ENCODE results near the gene RAB35. TPM values are rescaled to one million over a fixed set of nuclear protein-coding genes. Genes with fewer than 3 reads are reported as not detected.
A peak's percentile ranks its signal among the peaks of the same experiment; 100 is the strongest.

The RAB35 gene
- total RNA-seq, 1 experiment from 2014 or later: 57.1 TPM

DNA sequence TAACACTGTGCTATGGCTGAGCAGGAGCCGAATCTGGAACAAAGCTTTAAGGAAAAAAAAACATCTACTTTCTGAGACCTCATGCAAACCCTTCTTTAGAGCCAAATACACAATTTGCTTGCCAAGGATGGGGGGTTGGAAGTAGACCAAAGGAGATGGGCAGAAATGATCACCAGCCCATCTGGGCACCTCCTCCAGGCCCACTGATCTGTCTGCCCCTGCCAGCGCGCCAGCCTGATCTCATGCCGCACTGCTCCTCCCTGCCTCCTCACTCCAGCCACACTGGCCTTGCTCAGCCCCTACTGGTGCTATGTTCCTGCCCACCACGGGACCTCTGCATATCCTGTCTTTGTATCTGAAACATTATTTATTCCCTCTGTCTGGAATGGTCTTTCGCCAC lies 24.8 kb upstream of the RAB35 start:
- intact Hi-C loops (cut with micrococcal nuclease): no loop called here
- BruUV-seq (replicated peaks): TSS peak; percentile 9
- RAD21 ChIA-PET (ENCODE audit: low non-redundant PET in 1 of 2, low total read pairs in 2 of 2, uncharacterized antibody in 2 of 2, unreplicated experiment in 2 of 2): no interaction called here

DNA sequence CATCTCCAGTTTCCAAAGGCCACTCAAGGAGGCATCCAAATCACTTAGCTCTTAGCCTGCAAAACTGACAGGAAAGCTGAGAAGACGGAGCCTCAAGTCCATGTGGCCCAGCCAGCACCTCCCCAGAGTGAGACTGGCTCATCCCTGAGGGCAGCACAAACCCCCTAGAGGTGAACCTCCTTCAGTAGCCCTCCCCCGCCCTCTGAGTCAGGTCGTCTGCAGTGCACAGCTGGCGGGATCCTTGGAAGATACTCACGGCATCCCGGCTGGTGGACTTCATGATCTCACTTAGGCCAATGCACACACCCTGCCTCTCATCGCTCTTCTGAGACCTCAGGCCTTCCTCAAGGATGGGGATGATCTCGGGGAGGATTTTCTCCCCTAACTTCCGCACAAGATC lies 24.1 kb upstream of the RAB35 start:
- Histone ChIP-seq H3K27ac (ENCODE audit: low read depth, low read length) (no peak overlapping the region), H4K20me1 (ENCODE audit: insufficient read depth) (no peaks in the 10 kb centered on the region), H3K79me2 (ENCODE audit: insufficient read depth, low read length) (peaks cover 4% of the 10 kb centered on the region; the same call in 1 of the 2 replicates), H3K36me3 (ENCODE audit: control insufficient read depth in 1 of 2, insufficient read depth in 2 of 2, low read length in 2 of 2) (peaks cover 67 to 81% of the 10 kb centered on the region in 2 experiments), H3K9me2 (ENCODE audit: insufficient read depth) (no peaks in the 10 kb centered on the region), H3K27me3 (ENCODE audit: insufficient read depth, low read length) (no peaks in the 10 kb centered on the region), H3K4me1 (ENCODE audit: control insufficient read depth in 1 of 2, insufficient read depth in 2 of 2, low read length in 2 of 2) (no peaks in the 10 kb centered on the region), H3K4me2 (ENCODE audit: low read length) (no peak overlapping the region), H3K9ac (ENCODE audit: low read length) (no peak overlapping the region), H3K4me3 (replicated peaks in 1 of 2; ENCODE audit: low read depth in 1 of 2, low read length in 2 of 2) (no peak overlapping the region), H2AFZ (ENCODE audit: low read depth, low read length, poor library complexity, severe bottlenecking) (no peak overlapping the region), H3K9me3 (ENCODE audit: control insufficient read depth in 1 of 2, insufficient read depth in 1 of 2, low read depth in 1 of 2, low read length in 2 of 2) (no peaks in the 10 kb centered on the region)
- no peak for ATAC-seq
- RAD21 ChIA-PET (ENCODE audit: low non-redundant PET in 1 of 2, low total read pairs in 2 of 2, uncharacterized antibody in 2 of 2, unreplicated experiment in 2 of 2): no interaction called here
- POLR2A ChIA-PET: no interaction called here
- intact Hi-C loops (cut with micrococcal nuclease): no loop called here
- CTCF ChIA-PET: no interaction called here
- no peak for DNase-seq (ENCODE audit: low read depth, low spot score)
- no TSS peak for BruUV-seq (replicated peaks)
- TF ChIP-seq CBX3 (IDR thresholded peaks at IDR 0.05; ENCODE audit: low read depth) (no peak), EZH2phosphoT487 (IDR thresholded peaks at IDR 0.05; ENCODE audit: borderline replicate concordance) (no peak), POLR2AphosphoS5 (IDR thresholded peaks at IDR 0.05; ENCODE audit: low read depth, low read length) (no peak), SRF (IDR thresholded peaks at IDR 0.05; ENCODE audit: low read depth) (no peak), YY1 (IDR thresholded peaks at IDR 0.05; ENCODE audit: extremely low read depth, insufficient replicate concordance, low read depth, low read length) (no peak), FOSL1 (IDR thresholded peaks at IDR 0.05; ENCODE audit: low read depth) (no peak), CEBPB (IDR thresholded peaks at IDR 0.05; ENCODE audit: low read depth) (no peak), TCF7L2 (IDR thresholded peaks at IDR 0.05; ENCODE audit: borderline replicate concordance, extremely low read depth, insufficient read depth, insufficient read length) (no peak)
- TF ChIP-seq, protein P1, sequence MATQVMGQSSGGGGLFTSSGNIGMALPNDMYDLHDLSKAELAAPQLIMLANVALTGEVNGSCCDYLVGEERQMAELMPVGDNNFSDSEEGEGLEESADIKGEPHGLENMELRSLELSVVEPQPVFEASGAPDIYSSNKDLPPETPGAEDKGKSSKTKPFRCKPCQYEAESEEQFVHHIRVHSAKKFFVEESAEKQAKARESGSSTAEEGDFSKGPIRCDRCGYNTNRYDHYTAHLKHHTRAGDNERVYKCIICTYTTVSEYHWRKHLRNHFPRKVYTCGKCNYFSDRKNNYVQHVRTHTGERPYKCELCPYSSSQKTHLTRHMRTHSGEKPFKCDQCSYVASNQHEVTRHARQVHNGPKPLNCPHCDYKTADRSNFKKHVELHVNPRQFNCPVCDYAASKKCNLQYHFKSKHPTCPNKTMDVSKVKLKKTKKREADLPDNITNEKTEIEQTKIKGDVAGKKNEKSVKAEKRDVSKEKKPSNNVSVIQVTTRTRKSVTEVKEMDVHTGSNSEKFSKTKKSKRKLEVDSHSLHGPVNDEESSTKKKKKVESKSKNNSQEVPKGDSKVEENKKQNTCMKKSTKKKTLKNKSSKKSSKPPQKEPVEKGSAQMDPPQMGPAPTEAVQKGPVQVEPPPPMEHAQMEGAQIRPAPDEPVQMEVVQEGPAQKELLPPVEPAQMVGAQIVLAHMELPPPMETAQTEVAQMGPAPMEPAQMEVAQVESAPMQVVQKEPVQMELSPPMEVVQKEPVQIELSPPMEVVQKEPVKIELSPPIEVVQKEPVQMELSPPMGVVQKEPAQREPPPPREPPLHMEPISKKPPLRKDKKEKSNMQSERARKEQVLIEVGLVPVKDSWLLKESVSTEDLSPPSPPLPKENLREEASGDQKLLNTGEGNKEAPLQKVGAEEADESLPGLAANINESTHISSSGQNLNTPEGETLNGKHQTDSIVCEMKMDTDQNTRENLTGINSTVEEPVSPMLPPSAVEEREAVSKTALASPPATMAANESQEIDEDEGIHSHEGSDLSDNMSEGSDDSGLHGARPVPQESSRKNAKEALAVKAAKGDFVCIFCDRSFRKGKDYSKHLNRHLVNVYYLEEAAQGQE (IDR thresholded peaks at IDR 0.05; ENCODE audit: low read depth): no peak

More for the DNA sequence above, 24.8 kb upstream of the RAB35 start:
- Histone ChIP-seq H3K79me2 (ENCODE audit: insufficient read depth, low read length) (peaks cover 4% of the 10 kb centered on the region; the same call in 1 of the 2 replicates), H3K36me3 (ENCODE audit: control insufficient read depth in 1 of 2, insufficient read depth in 2 of 2, low read length in 2 of 2) (peaks cover 67 to 79% of the 10 kb centered on the region in 2 experiments), H2AFZ (ENCODE audit: low read depth, low read length, poor library complexity, severe bottlenecking) (no peak overlapping the region), H3K27me3 (ENCODE audit: insufficient read depth, low read length) (no peaks in the 10 kb centered on the region), H3K4me2 (ENCODE audit: low read length) (no peak overlapping the region), H4K20me1 (ENCODE audit: insufficient read depth) (no peaks in the 10 kb centered on the region), H3K4me3 (replicated peaks in 1 of 2; ENCODE audit: low read depth in 1 of 2, low read length in 2 of 2) (no peak overlapping the region), H3K4me1 (ENCODE audit: control insufficient read depth in 1 of 2, insufficient read depth in 2 of 2, low read length in 2 of 2) (no peaks in the 10 kb centered on the region), H3K27ac (ENCODE audit: low read depth, low read length) (no peak overlapping the region), H3K9me2 (ENCODE audit: insufficient read depth) (no peaks in the 10 kb centered on the region), H3K9ac (ENCODE audit: low read length) (no peak overlapping the region), H3K9me3 (ENCODE audit: control insufficient read depth in 1 of 2, insufficient read depth in 1 of 2, low read depth in 1 of 2, low read length in 2 of 2) (no peaks in the 10 kb centered on the region)
- DNase-seq (ENCODE audit: low read depth, low spot score): no peak
- POLR2A ChIA-PET: no interaction called here
- CTCF ChIA-PET: no interaction called here
- TF ChIP-seq FOSL1 (IDR thresholded peaks at IDR 0.05; ENCODE audit: low read depth) (no peak), TCF7L2 (IDR thresholded peaks at IDR 0.05; ENCODE audit: borderline replicate concordance, extremely low read depth, insufficient read depth, insufficient read length) (no peak), POLR2A (IDR thresholded peaks at IDR 0.05; ENCODE audit: borderline replicate concordance, extremely low read depth, insufficient read depth, insufficient read length) (no peak), CEBPB (IDR thresholded peaks at IDR 0.05; ENCODE audit: low read depth) (no peak)
- TF ChIP-seq, protein P1 (IDR thresholded peaks at IDR 0.05; ENCODE audit: low read depth): no peak
- ATAC-seq: no peak
